ENCODE data around the gene BBS2. TPM values are rescaled to one million over a fixed set of nuclear protein-coding genes. Genes with fewer than 3 reads are reported as not detected.

The BBS2 gene
- total and polyA plus RNA-seq, 9 of the 15 experiments (the other 6 are each of a cell fraction or from before 2014, with no cell fraction given) = 4.2 to 22.7 (median 10.2) TPM

GRCh38 chr16:56481468-56482122, 38.2 kb downstream of the BBS2 start:
- Histone ChIP-seq H3K27me3 (ENCODE audit: control insufficient read depth in 2 of 2, insufficient read depth in 2 of 2, low read length in 2 of 2) (no peaks in the 10 kb centered on the region), H3K9me3 (replicated peaks; ENCODE audit: control insufficient read depth, insufficient read depth, low read depth, low read length) (peaks cover 2% of the 10 kb centered on the region; the same call in 1 of the 2 replicates), H4K20me1 (replicated peaks; ENCODE audit: control insufficient read depth, insufficient read depth, low read length) (no peaks in the 10 kb centered on the region), H3K9me1 (ENCODE audit: control insufficient read depth, insufficient read depth, low read length) (no peaks in the 10 kb centered on the region), H2AFZ (ENCODE audit: low read depth, low read length) (no peak overlapping the region; the same call in 1 of the 2 replicates), H3K36me3 (ENCODE audit: control insufficient read depth, insufficient read depth, low read length) (peaks cover 29% of the 10 kb centered on the region), H3K4me2 (ENCODE audit: insufficient read depth, low read length) (peak overlapping the region; percentile 3; the same call in 1 of the 2 replicates), H3K9ac (ENCODE audit: insufficient read depth in 1 of 2, low read depth in 2 of 2, low read length in 2 of 2) (no peak overlapping the region), H3K4me1 (replicated peaks in 1 of 2; ENCODE audit: control insufficient read depth in 2 of 2, insufficient read depth in 2 of 2, low read length in 2 of 2) (peaks cover 0 to 38% of the 10 kb centered on the region in 2 experiments; a peak in 4 of 5 replicates), H3K4me3 (no peak overlapping the region), H3K79me2 (ENCODE audit: control insufficient read depth, insufficient read depth, low read length) (no peaks in the 10 kb centered on the region), H3K27ac (ENCODE audit: extremely low read depth, low read depth, low read length) (peak overlapping the region; percentile 46; the same call in 2 of the 3 replicates)
- no peak for DNase-seq (ENCODE audit: extremely low read depth in 1 of 4, low spot score in 3 of 4)
- ChIA-PET CTCF (ENCODE audit: low intra/inter-chr PET ratio) (no interaction called here), POLR2A (interaction anchor here (0.9 to 1.5 kb wide), 4 partner anchors 10 to 450 kb away, joined by 3 to 6 read pairs (median 4); no protein-coding TSS in a partner anchor)
- peak; percentile 58 for ATAC-seq
- no peak for FAIRE-seq
- no TSS peak for BruUV-seq (replicated peaks)
- in situ Hi-C loops (cut with MboI) (no loop called here), intact Hi-C loops (cut with micrococcal nuclease) (no loop called here)
- 12% methylated on average over 2 of the region's 2 CpGs for WGBS (ENCODE audit: insufficient coverage, low coverage, missing lambda C conversion rate)
- TF ChIP-seq DDX20 (tag; IDR thresholded peaks at IDR 0.05; ENCODE audit: low read depth) = no peak
- TF ChIP-seq PTTG1 (tag; IDR thresholded peaks at IDR 0.05; ENCODE audit: low read depth) = no peak
- TF ChIP-seq STAT5B (CRISPR knock-in tag; IDR thresholded peaks at IDR 0.05) = no peak
- peak; percentile 76 for TF ChIP-seq PKNOX1 (IDR thresholded peaks at IDR 0.05)
- TF ChIP-seq RCOR1 (IDR thresholded peaks at IDR 0.05; ENCODE audit: borderline replicate concordance in 1 of 2, low read depth in 2 of 2, low read length in 2 of 2) = peak in 1 of 2 experiments; percentile 42; a peak in 1 of 4 replicates
- no peak for TF ChIP-seq YY1 (IDR thresholded peaks at IDR 0.05; ENCODE audit: borderline replicate concordance in 1 of 3, control insufficient read depth in 1 of 3, extremely low read depth in 1 of 3, insufficient read depth in 3 of 3, insufficient read length in 1 of 3, insufficient replicate concordance in 2 of 3, low read depth in 1 of 3, low read length in 2 of 3)
- TF ChIP-seq DACH1 (IDR thresholded peaks at IDR 0.05; ENCODE audit: partially characterized antibody) = no peak
- TF ChIP-seq LEF1 (IDR thresholded peaks at IDR 0.05) = peak; percentile 21; the same call in 1 of the 2 replicates
- TF ChIP-seq ZNF41 (CRISPR knock-in tag; conservative IDR thresholded peaks at IDR 0.05) = no peak
- no peak for TF ChIP-seq CHD2 (IDR thresholded peaks at IDR 0.05; ENCODE audit: low read depth, low read length)
- TF ChIP-seq POLR2A (conservative IDR thresholded peaks at IDR 0.05) = no peak
- TF ChIP-seq CSDE1 (IDR thresholded peaks at IDR 0.05) = no peak
- no peak for TF ChIP-seq ZNF668 (CRISPR knock-in tag; IDR thresholded peaks at IDR 0.05)
- TF ChIP-seq C11orf30 (IDR thresholded peaks at IDR 0.05; ENCODE audit: low read depth) = peak; percentile 54; the same call in 1 of the 2 replicates
- TF ChIP-seq ZFPM2 (CRISPR knock-in tag; IDR thresholded peaks at IDR 0.05) = no peak
- TF ChIP-seq HDGF (IDR thresholded peaks at IDR 0.05) = no peak
- TF ChIP-seq POLR2AphosphoS2 (IDR thresholded peaks at IDR 0.05; ENCODE audit: low read length) = no peak
- TF ChIP-seq E2F1 (CRISPR knock-in tag; IDR thresholded peaks at IDR 0.05) = no peak
- peak; percentile 28; the same call in 1 of the 2 replicates for TF ChIP-seq TEAD4 (IDR thresholded peaks at IDR 0.05; ENCODE audit: low read length)
- TF ChIP-seq TEAD4 (CRISPR knock-in tag; IDR thresholded peaks at IDR 0.05; ENCODE audit: borderline replicate concordance) = no peak
- no peak for TF ChIP-seq ZNF740 (CRISPR knock-in tag; IDR thresholded peaks at IDR 0.05)
- TF ChIP-seq ZNF740 (tag; IDR thresholded peaks at IDR 0.05) = no peak

All from K562 (cell line).